CD4-positive, alpha-beta T cell treated with Interleukin-21 for 1 hour (primary cell): ENCODE data around the gene CLEC4A.
"Not testable (repeated sequence)": the region's sequence is repeated elsewhere in the genome, so short reads cannot be mapped to it uniquely, and the experiment has no call there.

Experiments used
- DNase-seq: peaks from one replicate; pipeline ENCODE4 v3.0.0-alpha.2; 2020

Gene CLEC4A

GRCh38 chr12:8134398-8134930, 11.0 kb downstream of the CLEC4A start:
- not testable (repeated sequence) for DNase-seq

DNA sequence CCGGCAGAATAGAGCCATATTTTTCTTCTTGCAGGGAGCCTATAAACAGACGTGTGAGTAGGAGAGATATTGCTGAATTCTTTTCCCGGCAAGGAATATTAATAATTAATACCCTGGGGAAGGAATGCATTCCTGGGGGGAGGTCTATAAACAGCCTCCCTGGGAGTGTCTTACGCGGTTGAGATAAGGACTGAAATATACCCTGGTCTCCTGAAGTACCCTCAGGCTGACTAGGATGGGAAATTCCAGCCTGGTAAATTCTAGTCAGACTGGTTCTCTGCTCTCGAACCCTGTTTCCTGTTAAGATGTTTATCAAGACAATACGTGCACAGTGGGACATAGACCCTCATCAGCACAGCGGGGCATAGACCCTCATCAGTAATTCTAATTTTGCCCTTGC, 18.2 kb downstream of the CLEC4A start:
- DNase-seq: not testable (repeated sequence)

DNA sequence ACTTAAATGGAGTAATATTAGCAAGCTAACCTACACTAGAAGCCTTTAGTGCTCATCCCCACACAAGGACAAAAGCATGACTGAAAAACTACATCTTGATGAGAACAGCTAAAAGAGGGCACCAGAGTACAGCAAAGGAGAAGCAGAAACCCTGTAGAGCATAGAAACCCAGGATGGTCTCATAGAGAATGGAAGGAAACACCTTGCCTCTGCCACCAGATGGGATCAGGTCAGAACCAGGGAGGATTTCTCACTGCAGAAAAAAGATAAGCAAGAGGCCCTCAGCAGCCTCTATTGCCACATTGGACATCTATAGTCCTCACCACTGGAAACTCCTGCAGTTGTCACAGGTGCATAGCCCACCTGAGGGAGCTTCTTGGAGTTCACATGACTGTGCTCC, 19.8 kb downstream of the CLEC4A start:
- DNase-seq: no peak

- DNase-seq: no peak
These were observed 22.5 kb downstream of the CLEC4A start for GRCh38 chr12:8145754-8146441.

DNA sequence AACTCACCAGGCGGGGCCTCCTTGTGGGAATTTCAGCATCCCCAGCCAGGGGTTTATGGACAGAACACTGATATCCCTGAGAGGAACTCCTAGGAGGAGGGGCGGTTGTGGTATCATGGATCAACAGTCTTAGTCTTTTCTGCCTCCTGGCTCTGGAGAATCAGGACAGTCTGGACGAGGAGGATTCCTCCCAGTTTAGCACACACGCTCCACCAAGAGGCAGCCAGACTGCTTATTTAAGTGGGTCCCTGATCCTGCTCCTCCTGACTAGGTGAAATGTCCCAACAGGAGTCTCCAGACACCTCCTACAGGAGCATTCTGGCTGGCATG, 23.0 kb downstream of the CLEC4A start:
- no peak for DNase-seq

DNA sequence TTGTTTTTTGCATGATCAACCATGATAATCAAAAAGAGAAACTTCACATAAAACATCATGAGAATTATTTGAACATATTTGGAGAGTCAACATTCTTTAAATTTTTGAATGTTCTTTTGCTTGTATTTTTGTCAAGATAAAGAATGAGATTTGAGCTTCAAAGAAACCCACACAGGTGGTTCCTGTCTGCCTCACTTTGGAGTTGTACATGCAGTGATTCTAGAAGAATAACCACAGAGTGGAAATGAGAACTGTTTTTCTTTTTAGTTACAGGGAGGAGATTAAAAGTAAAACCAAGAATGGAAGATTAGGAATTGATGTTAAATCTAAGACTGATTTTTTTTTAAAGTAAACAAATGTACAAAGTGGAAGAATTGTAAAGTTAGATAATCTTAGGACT, 31.1 kb downstream of the CLEC4A start:
- peak; percentile 10 for DNase-seq

GRCh38 chr12:8156416-8156815, 33.0 kb downstream of the CLEC4A start:
- no peak for DNase-seq

GRCh38 chr12:8156845-8157244, 33.4 kb downstream of the CLEC4A start, which contains the start of gene ZNF705A:
ZNF705A (plus strand) TSS chr12:8157015; CDS start chr12:8172626, 15,611 bp downstream.
- peak; percentile 9 for DNase-seq

DNA sequence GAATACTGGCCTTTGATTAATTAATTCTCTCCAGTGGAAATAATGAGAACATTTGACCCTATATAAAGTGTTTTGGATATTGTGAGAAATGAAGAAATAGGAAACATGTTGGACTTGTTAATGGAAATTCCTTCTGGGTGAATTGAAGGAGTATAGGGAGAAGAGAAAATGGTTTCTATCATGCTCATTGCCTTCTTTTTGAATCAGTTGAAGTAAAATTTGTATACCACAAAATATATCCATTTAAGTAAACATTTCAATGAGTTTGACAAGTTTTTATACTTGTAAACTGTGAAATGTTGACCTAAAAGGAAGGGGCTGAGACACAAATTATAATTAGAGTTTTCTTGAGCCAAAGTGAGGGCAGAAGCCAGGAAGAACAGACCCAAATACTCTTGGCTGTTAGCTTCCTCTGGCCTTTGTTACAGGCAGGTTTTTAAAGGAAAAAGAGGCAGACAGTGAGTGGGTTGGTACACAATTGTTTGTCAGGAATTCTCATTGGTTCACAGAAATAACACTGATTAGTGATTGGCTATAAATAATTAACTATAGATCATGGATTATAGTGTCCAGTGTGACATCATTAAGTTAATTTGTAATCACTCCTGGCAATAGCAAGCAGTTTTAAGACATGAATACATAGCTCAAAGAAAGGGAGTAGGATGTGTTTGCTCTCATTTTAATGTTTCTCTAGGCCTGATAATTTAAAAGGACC, 34.2 kb downstream of the CLEC4A start:
- no peak for DNase-seq

- not testable (repeated sequence) for DNase-seq
These were observed 49.5 kb downstream of the CLEC4A start for GRCh38 chr12:8172911-8173310.

GRCh38 chr12:8179989-8180585, 56.7 kb downstream of the CLEC4A start:
- DNase-seq: peak; percentile 88

GRCh38 chr12:8181271-8181670, 57.9 kb downstream of the CLEC4A start:
- not testable (repeated sequence) for DNase-seq

DNA sequence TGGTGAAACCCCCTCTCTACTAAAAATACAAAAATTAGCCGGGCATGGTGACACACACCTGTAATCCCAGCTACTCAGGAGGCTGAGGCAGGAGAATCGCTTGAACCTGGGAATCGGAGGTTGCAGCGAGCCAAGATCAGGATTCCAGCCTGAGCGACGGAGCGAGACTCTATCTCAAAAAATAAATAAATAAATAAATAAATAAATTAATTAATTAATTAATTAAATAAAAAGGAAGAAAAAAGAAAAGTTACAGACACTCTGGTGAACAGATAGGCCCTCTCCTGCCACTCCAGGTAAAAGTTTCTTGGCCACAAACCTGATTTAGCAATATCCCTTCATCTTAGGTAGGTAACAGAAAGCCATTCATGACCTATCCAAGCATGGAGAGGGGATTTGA, 59.5 kb downstream of the CLEC4A start:
- not testable (repeated sequence) for DNase-seq

DNA sequence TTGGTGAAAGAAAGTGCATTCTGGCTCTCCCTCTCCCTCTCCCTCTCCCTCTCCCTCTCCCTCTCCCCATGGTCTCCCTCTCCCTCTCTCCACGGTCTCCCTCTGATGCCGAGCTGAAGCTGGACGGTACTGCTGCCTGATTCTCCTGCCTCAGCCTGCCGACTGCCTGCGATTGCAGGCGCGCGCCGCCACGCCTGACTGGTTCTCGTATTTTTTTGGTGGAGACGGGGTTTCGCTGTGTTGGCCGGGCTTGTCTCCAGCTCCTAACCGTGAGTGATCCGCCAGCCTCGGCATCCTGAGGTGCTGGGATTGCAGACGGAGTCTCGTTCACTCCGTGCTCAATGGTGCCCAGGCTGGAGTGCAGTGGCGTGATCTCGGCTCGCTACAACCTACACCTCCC, 59.9 kb downstream of the CLEC4A start:
- not testable (repeated sequence) for DNase-seq

DNA sequence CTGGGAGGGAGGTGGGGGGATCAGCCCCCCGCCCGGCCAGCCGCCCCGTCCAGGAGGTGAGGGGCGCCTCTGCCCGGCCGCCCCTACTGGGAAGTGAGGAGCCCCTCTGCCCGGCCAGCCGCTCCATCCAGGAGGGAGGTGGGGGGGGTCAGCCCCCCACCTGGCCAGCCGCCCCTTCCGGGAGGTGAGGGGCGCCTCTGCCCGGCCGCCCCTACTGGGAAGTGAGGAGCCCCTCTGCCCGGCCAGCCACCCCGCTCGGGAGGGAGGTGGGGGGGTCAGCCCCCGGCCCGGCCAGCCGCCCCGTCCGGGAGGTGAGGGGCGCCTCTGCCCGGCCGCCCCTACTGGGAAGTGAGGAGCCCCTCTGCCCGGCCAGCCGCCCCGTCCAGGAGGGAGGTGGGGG, 60.8 kb downstream of the CLEC4A start:
- not testable (repeated sequence) for DNase-seq

- not testable (repeated sequence) for DNase-seq
These were observed 64.7 kb downstream of the CLEC4A start for GRCh38 chr12:8188088-8188487.
